Caco-2 (cell line): ENCODE data around the gene RASD2. TPM values are rescaled to one million over a fixed set of nuclear protein-coding genes. Genes with fewer than 3 reads are reported as not detected.

Source experiments
- BruUV-seq: library from RNA; stranded (reverse); fragments of 400-500 nt; replicated peaks from 2 replicates; lab custom pipeline; 2021; lab: Mats Ljungman, UMichigan
- CTCF ChIA-PET: fragments of 300-600 bp; sonication (Branson Sonifier 250); formaldehyde crosslinking; loops from one replicate; lab custom pipeline; 2022; ENCODE audit warnings: antibody characterized with exemption; lab: Charles Lee
- POLR2A ChIA-PET: fragments of 300-600 bp; sonication (Branson Sonifier 250); formaldehyde crosslinking; loops from one replicate; lab custom pipeline; 2022; ENCODE audit warnings: antibody characterized with exemption; lab: Charles Lee
- DNase-seq, 2 experiments: peaks; one replicate each; pipeline versions ENCODE4 v3.0.0 to v3.0.0-alpha.2; 2020 to 2022
- H3K27me3 ChIP-seq: replicated peaks from 2 replicates; pipeline ENCODE4 v1.6.0; 2011; ENCODE audit warnings: low read length; ENCODE audit not compliant: control insufficient read depth, insufficient read depth
- H3K36me3 ChIP-seq: 2 replicates; pipeline ENCODE4 v1.5.1; 2011; ENCODE audit warnings: low read length; ENCODE audit not compliant: control insufficient read depth, insufficient read depth
- H3K4me1 ChIP-seq: fragments of 250-450 bp; sonication (Bioruptor Pico); 2 replicates; pipeline ENCODE4 v1.5.1; 2020; ENCODE audit warnings: mild to moderate bottlenecking
- H3K4me3 ChIP-seq: 2 replicates; pipeline ENCODE4 v1.5.1; 2011; ENCODE audit warnings: low read depth, mild to moderate bottlenecking, control low read depth, low read length
- H3K9me3 ChIP-seq: fragments of 250-450 bp; sonication (Bioruptor Pico); 2 replicates; pipeline ENCODE4 v1.5.1; 2020; ENCODE audit warnings: mild to moderate bottlenecking, moderate library complexity
- H3K27ac Mint-ChIP-seq: one replicate; pipeline ENCODE4 v1.8.0; 2022; ENCODE audit warnings: mixed read lengths; ENCODE audit not compliant: unreplicated experiment
- H3K27me3 Mint-ChIP-seq: one replicate; pipeline ENCODE4 v1.8.0; 2022; ENCODE audit warnings: mixed read lengths; ENCODE audit not compliant: insufficient read depth, unreplicated experiment
- H3K36me3 Mint-ChIP-seq: one replicate; pipeline ENCODE4 v1.8.0; 2022; ENCODE audit warnings: mild to moderate bottlenecking, mixed read lengths; ENCODE audit not compliant: insufficient read depth, unreplicated experiment
- H3K4me1 Mint-ChIP-seq: one replicate; pipeline ENCODE4 v1.8.0; 2022; ENCODE audit warnings: low read depth, mixed read lengths; ENCODE audit not compliant: unreplicated experiment
- H3K4me3 Mint-ChIP-seq: one replicate; pipeline ENCODE4 v1.8.0; 2022; ENCODE audit warnings: mild to moderate bottlenecking, moderate library complexity, mixed read lengths; ENCODE audit not compliant: unreplicated experiment
- H3K9me3 Mint-ChIP-seq: one replicate; pipeline ENCODE4 v1.8.0; 2022; ENCODE audit warnings: mixed read lengths; ENCODE audit not compliant: unreplicated experiment
- CTCF ChIP-seq, 2 experiments: fragments of 200-600 bp in 1 of 2; IDR thresholded peaks; 1 replicate in 1 of 2; 2 replicates in 1 of 2; pipeline versions ENCODE4 v1.5.1 to v1.8.0; 2011 to 2022; ENCODE audit warnings: antibody characterized with exemption in 1 of 2, control low read depth in 1 of 2, inconsistent platforms in 1 of 2, low read depth in 1 of 2, low read length in 1 of 2, mild to moderate bottlenecking in 1 of 2, moderate library complexity in 1 of 2; ENCODE audit not compliant: insufficient read depth in 1 of 2, severe bottlenecking in 1 of 2, unreplicated experiment in 1 of 2
- intact Hi-C: fragments of 100-400 bp; cut with micrococcal nuclease; formaldehyde crosslinking; loops from one replicate; pipeline ENCODE4 v1.10.0; 2022; ENCODE audit not compliant: unreplicated experiment
- total RNA-seq: library from RNA; stranded (reverse); gene quantifications from 2 replicates; pipeline ENCODE4 v1.2.3, GENCODE V29; 2022

RASD2 gene
- total RNA-seq, 1 experiment from 2014 or later: 0.09 TPM

- no peak overlapping the region for H3K27ac Mint-ChIP-seq
- intact Hi-C loops: no loop called here
- ChIA-PET POLR2A (no interaction called here), CTCF (interaction anchor here (0.6 kb wide), 1 partner anchor 12 kb away, joined by 10 read pairs; no protein-coding TSS in a partner anchor)
- no peaks in the 10 kb centered on the region for H3K9me3 Mint-ChIP-seq
- no peak overlapping the region for H3K4me3 ChIP-seq
- H3K36me3 Mint-ChIP-seq: no peaks in the 10 kb centered on the region
- no peak for TF ChIP-seq CTCF (IDR thresholded peaks at IDR 0.05; ENCODE audit: insufficient read depth in 1 of 2, low read depth in 1 of 2, low read length in 1 of 2, severe bottlenecking in 1 of 2, unreplicated experiment in 1 of 2)
- H3K36me3 ChIP-seq: no peaks in the 10 kb centered on the region
- no peaks in the 10 kb centered on the region for H3K9me3 ChIP-seq
- no peak for DNase-seq
- no TSS peak for BruUV-seq
- peaks cover 11% of the 10 kb centered on the region for H3K4me1 Mint-ChIP-seq
- no peaks in the 10 kb centered on the region for H3K27me3 Mint-ChIP-seq
- no peaks in the 10 kb centered on the region for H3K4me1 ChIP-seq
- no peaks in the 10 kb centered on the region for H3K27me3 ChIP-seq
- no peak overlapping the region for H3K4me3 Mint-ChIP-seq
Measured at GRCh38 chr22:35568751-35569739, 28.4 kb downstream of the RASD2 start.

- no peak for DNase-seq
- no peak overlapping the region for H3K4me3 ChIP-seq
- CTCF ChIA-PET: no interaction called here
- intact Hi-C loops: no loop called here
- no peaks in the 10 kb centered on the region for H3K9me3 Mint-ChIP-seq
- H3K36me3 Mint-ChIP-seq: no peaks in the 10 kb centered on the region
- H3K27ac Mint-ChIP-seq: no peak overlapping the region
- H3K4me1 Mint-ChIP-seq: peaks cover 11% of the 10 kb centered on the region
- no peak for TF ChIP-seq CTCF (IDR thresholded peaks at IDR 0.05; ENCODE audit: insufficient read depth in 1 of 2, low read depth in 1 of 2, low read length in 1 of 2, severe bottlenecking in 1 of 2, unreplicated experiment in 1 of 2)
- no TSS peak for BruUV-seq
- no peak overlapping the region for H3K4me3 Mint-ChIP-seq
- H3K27me3 ChIP-seq: no peaks in the 10 kb centered on the region
- no peaks in the 10 kb centered on the region for H3K4me1 ChIP-seq
- POLR2A ChIA-PET: no interaction called here
- H3K36me3 ChIP-seq: no peaks in the 10 kb centered on the region
- H3K27me3 Mint-ChIP-seq: no peaks in the 10 kb centered on the region
- no peaks in the 10 kb centered on the region for H3K9me3 ChIP-seq
Measured at GRCh38 chr22:35569916-35570315, 29.3 kb downstream of the RASD2 start.

- H3K27ac Mint-ChIP-seq: no peak overlapping the region
- DNase-seq: no peak
- no peak overlapping the region for H3K4me3 Mint-ChIP-seq
- Histone ChIP-seq H3K9me3 (no peaks in the 10 kb centered on the region), H3K4me1 (no peaks in the 10 kb centered on the region), H3K4me3 (no peak overlapping the region), H3K27me3 (no peaks in the 10 kb centered on the region), H3K36me3 (no peaks in the 10 kb centered on the region)
- intact Hi-C loops: no loop called here
- H3K9me3 Mint-ChIP-seq: no peaks in the 10 kb centered on the region
- no peaks in the 10 kb centered on the region for H3K27me3 Mint-ChIP-seq
- H3K4me1 Mint-ChIP-seq: peaks cover 11% of the 10 kb centered on the region
- no peak for TF ChIP-seq CTCF (IDR thresholded peaks at IDR 0.05; ENCODE audit: insufficient read depth in 1 of 2, low read depth in 1 of 2, low read length in 1 of 2, severe bottlenecking in 1 of 2, unreplicated experiment in 1 of 2)
- no TSS peak for BruUV-seq
- CTCF ChIA-PET: no interaction called here
- no peaks in the 10 kb centered on the region for H3K36me3 Mint-ChIP-seq
- POLR2A ChIA-PET: no interaction called here
Measured at GRCh38 chr22:35570686-35571194, 30.1 kb downstream of the RASD2 start.
